ENCODE results near the gene ERICH6B. TPM values are rescaled to one million over a fixed set of nuclear protein-coding genes. Genes with fewer than 3 reads are reported as not detected.

ERICH6B gene
- total and polyA plus RNA-seq, 2 of the 8 experiments (the other 6 are each of a cell fraction or from before 2014, with no cell fraction given), result not detected

- Histone ChIP-seq H3K4me2 (ENCODE audit: insufficient read depth in 1 of 2, low read depth in 2 of 2, low read length in 2 of 2) (peak overlapping the region; percentile 47 to 52; a peak in 3 of 4 replicates), H2BK120ac (replicated peaks; ENCODE audit: low read depth, low read length) (no peak overlapping the region), H4K20me1 (replicated peaks in 1 of 2; ENCODE audit: control insufficient read depth in 1 of 2, insufficient read depth in 2 of 2, low read length in 2 of 2) (no peaks in the 10 kb centered on the region), H3K14ac (ENCODE audit: insufficient read length) (no peak overlapping the region), H3K27me3 (replicated peaks in 1 of 4; ENCODE audit: control insufficient read depth in 3 of 4, extremely low read depth in 1 of 4, insufficient read depth in 3 of 4, low read length in 3 of 4) (no peaks in the 10 kb centered on the region), H3K36me3 (ENCODE audit: control insufficient read depth in 2 of 4, insufficient read depth in 4 of 4, low read length in 3 of 4) (no peaks in the 10 kb centered on the region), H2AFZ (ENCODE audit: low read length) (peak overlapping the region; percentile 91), H3K18ac (ENCODE audit: extremely low read depth, low read length) (peak overlapping the region; percentile 13; the same call in 1 of the 2 replicates), H4K8ac (ENCODE audit: extremely low read depth, insufficient read depth, low read length) (peak overlapping the region; percentile 12; the same call in 1 of the 2 replicates), H4K91ac (replicated peaks; ENCODE audit: insufficient read length, low read length) (no peak overlapping the region), H3K9ac (replicated peaks in 1 of 4; ENCODE audit: extremely low read depth in 1 of 4, low read depth in 3 of 4, low read length in 3 of 4) (no peak overlapping the region), H3K4ac (replicated peaks; ENCODE audit: insufficient read length, low read depth, low read length) (no peak overlapping the region), H3K4me1 (replicated peaks in 1 of 4; ENCODE audit: control insufficient read depth in 3 of 4, insufficient read depth in 4 of 4, low read length in 3 of 4) (peaks cover 0 to 10% (median 6%) of the 10 kb centered on the region in 4 experiments; a peak in 5 of 7 replicates), H3K9me3 (ENCODE audit: insufficient read depth in 2 of 2, low read depth in 1 of 2, low read length in 1 of 2) (no peaks in the 10 kb centered on the region), H2BK20ac (ENCODE audit: low read length) (no peak overlapping the region), H3K79me1 (ENCODE audit: low read depth, low read length) (no peaks in the 10 kb centered on the region), H2BK12ac (ENCODE audit: low read depth, low read length) (no peak overlapping the region), H3K27ac (ENCODE audit: low read depth, low read length) (no peak overlapping the region), H2BK15ac (ENCODE audit: low read length) (no peak overlapping the region), H3K23ac (ENCODE audit: insufficient read length) (no peak overlapping the region), H3K4me3 (ENCODE audit: extremely low read depth in 1 of 4, insufficient read depth in 2 of 4, low read depth in 3 of 4, low read length in 4 of 4) (peak overlapping the region in 1 of 4 experiments; percentile 24; a peak in 3 of 8 replicates), H3K79me2 (ENCODE audit: control insufficient read depth in 1 of 2, insufficient read depth in 2 of 2, low read length in 2 of 2) (no peaks in the 10 kb centered on the region), H3K23me2 (ENCODE audit: low read depth, low read length) (no peaks in the 10 kb centered on the region; the same call in 1 of the 2 replicates), H4K5ac (ENCODE audit: insufficient read length, low read depth, low read length) (no peak overlapping the region), H2BK5ac (ENCODE audit: low read depth, low read length) (no peak overlapping the region; the same call in 1 of the 2 replicates), H3K56ac (replicated peaks; ENCODE audit: insufficient read length, low read depth, low read length) (no peak overlapping the region), H2AK5ac (ENCODE audit: low read depth, low read length) (no peak overlapping the region)
- DNase-seq (ENCODE audit: low read depth in 1 of 2, low spot score in 2 of 2) (peak; percentile 19 to 59), FAIRE-seq (no peak)
- 32% methylated on average over 6 of the region's 6 CpGs; no CpG with 5 or more reads in 1 of the 2 experiments for WGBS, 2 experiments (ENCODE audit: extremely low coverage in 1 of 2, insufficient coverage in 1 of 2, insufficient read length in 1 of 2, insufficient replicate concordance in 2 of 2, low coverage in 1 of 2, low lambda C conversion rate in 2 of 2, missing lambda C conversion rate in 1 of 2)
- ChIA-PET CTCF (ENCODE audit: partially characterized antibody) (interaction anchor here (0.9 to 12.5 kb wide), 15 partner anchors 8 to 332 kb away, joined by 3 to 170 read pairs (median 17); partner anchors contain the start of gene ERICH6B), POLR2A (ENCODE audit: partially characterized antibody) (interaction anchor here (0.8 kb wide), 1 partner anchor 11 kb away, joined by 4 read pairs; no protein-coding TSS in a partner anchor)
- TF ChIP-seq POLR2AphosphoS5 (IDR thresholded peaks at IDR 0.05; ENCODE audit: low read depth, low read length) (no peak), TEAD4 (IDR thresholded peaks at IDR 0.05; ENCODE audit: low read depth, low read length) (no peak), BACH1 (IDR thresholded peaks at IDR 0.05; ENCODE audit: low read length) (0 out of 2 replicates have a peak, but pooled peaks have one; percentile 23), SP1 (IDR thresholded peaks at IDR 0.05; ENCODE audit: low read depth, low read length) (peak; percentile 51; the same call in 1 of the 2 replicates), RBBP5 (IDR thresholded peaks at IDR 0.05; ENCODE audit: borderline replicate concordance, low read depth, low read length) (0 out of 2 replicates have a peak, but pooled peaks have one; percentile 53)
These were observed 6.4 kb upstream of the ERICH6B start for GRCh38 chr13:45621950-45622349.
